WTC11 (cell line): ENCODE data around the gene ARPC1B. TPM values are rescaled to one million over a fixed set of nuclear protein-coding genes. Genes with fewer than 3 reads are reported as not detected.

Experiments used
- ATAC-seq: fragments of 200-7000 bp; cut with Tn5 transposase; 2 replicates; pipeline ENCODE4 v1.10.0; 2021; ENCODE audit warnings: mild to moderate bottlenecking, moderate library complexity
- CTCF ChIA-PET: fragments of 300-600 bp; sonication (Branson Sonifier 250); formaldehyde crosslinking; loops from one replicate; lab custom pipeline; 2021; ENCODE audit warnings: antibody characterized with exemption; lab: Charles Lee
- POLR2A ChIA-PET: fragments of 350-600 bp; sonication (Branson Sonifier 250); formaldehyde crosslinking; loops from one replicate; lab custom pipeline; 2021; ENCODE audit warnings: antibody characterized with exemption; lab: Charles Lee
- DNase-seq: peaks from one replicate; pipeline ENCODE4 v3.0.0; 2021; ENCODE audit warnings: low spot score
- H3K27ac Mint-ChIP-seq: 2 replicates; pipeline ENCODE4 v1.8.0; 2021; ENCODE audit warnings: mixed read lengths
- H3K27me3 Mint-ChIP-seq: 2 replicates; pipeline ENCODE4 v1.8.0; 2021; ENCODE audit warnings: low read depth, mild to moderate bottlenecking, moderate library complexity, mixed read lengths
- H3K36me3 Mint-ChIP-seq: 2 replicates; pipeline ENCODE4 v1.8.0; 2021; ENCODE audit warnings: mixed read lengths
- H3K4me1 Mint-ChIP-seq: 2 replicates; pipeline ENCODE4 v1.8.0; 2022; ENCODE audit warnings: mixed read lengths
- H3K4me3 Mint-ChIP-seq: 2 replicates; pipeline ENCODE4 v1.8.0; 2021; ENCODE audit warnings: mild to moderate bottlenecking, moderate library complexity, mixed read lengths
- H3K9me3 Mint-ChIP-seq: 2 replicates; pipeline ENCODE4 v1.8.0; 2021; ENCODE audit warnings: mixed read lengths
- AFF4 ChIP-seq: sonication (generic); formaldehyde crosslinking; IDR thresholded peaks from 2 replicates; pipeline ENCODE4 v1.8.1; 2023; ENCODE audit warnings: mild to moderate bottlenecking, missing genetic modification reagents, borderline replicate concordance
- ATF3 ChIP-seq: sonication (generic); formaldehyde crosslinking; conservative IDR thresholded peaks from 2 replicates; pipeline ENCODE4 v1.8.1; 2022; ENCODE audit warnings: mild to moderate bottlenecking, missing genetic modification reagents
- CREM ChIP-seq: sonication (generic); formaldehyde crosslinking; IDR thresholded peaks from 2 replicates; pipeline ENCODE4 v1.8.1; 2022; ENCODE audit warnings: mild to moderate bottlenecking, missing genetic modification reagents, moderate library complexity
- ESRRA ChIP-seq: sonication (generic); formaldehyde crosslinking; IDR thresholded peaks from 2 replicates; pipeline ENCODE4 v1.8.1; 2022; ENCODE audit warnings: mild to moderate bottlenecking, missing genetic modification reagents, borderline replicate concordance
- FOXJ3 ChIP-seq: sonication (generic); formaldehyde crosslinking; IDR thresholded peaks from 2 replicates; pipeline ENCODE4 v1.9.0; 2021; ENCODE audit warnings: missing genetic modification reagents, mild to moderate bottlenecking, borderline replicate concordance
- FOXP1 ChIP-seq: sonication (generic); formaldehyde crosslinking; IDR thresholded peaks from 2 replicates; pipeline ENCODE4 v1.8.0; 2022; ENCODE audit warnings: missing genetic modification reagents, mild to moderate bottlenecking, moderate library complexity, borderline replicate concordance
- FOXP4 ChIP-seq: sonication (generic); formaldehyde crosslinking; IDR thresholded peaks from 2 replicates; pipeline ENCODE4 v1.8.0; 2022; ENCODE audit warnings: mild to moderate bottlenecking, missing genetic modification reagents
- GRHL2 ChIP-seq: fragments of 250-450 bp; sonication (Bioruptor Pico); IDR thresholded peaks from 2 replicates; pipeline ENCODE4 v1.8.0; 2022; ENCODE audit warnings: mild to moderate bottlenecking, moderate library complexity; ENCODE audit not compliant: insufficient replicate concordance, severe bottlenecking
- IRF2 ChIP-seq: sonication (generic); formaldehyde crosslinking; IDR thresholded peaks from 2 replicates; pipeline ENCODE4 v1.8.0; 2022; ENCODE audit warnings: low read depth, missing genetic modification reagents, borderline replicate concordance
- MXD4 ChIP-seq: fragments of 250-450 bp; sonication (Bioruptor Pico); IDR thresholded peaks from 2 replicates; pipeline ENCODE4 v1.8.0; 2021; ENCODE audit warnings: mild to moderate bottlenecking, moderate library complexity, borderline replicate concordance
- NR1H2 ChIP-seq: sonication (generic); formaldehyde crosslinking; IDR thresholded peaks from 2 replicates; pipeline ENCODE4 v1.9.0; 2021; ENCODE audit warnings: mild to moderate bottlenecking, moderate library complexity, missing genetic modification reagents
- PREB ChIP-seq: sonication (generic); formaldehyde crosslinking; IDR thresholded peaks from 2 replicates; pipeline ENCODE4 v1.8.1; 2022; ENCODE audit warnings: mild to moderate bottlenecking, missing genetic modification reagents, moderate library complexity, borderline replicate concordance
- RORB ChIP-seq: fragments of 250-450 bp; sonication (Bioruptor Pico); IDR thresholded peaks from 2 replicates; pipeline ENCODE4 v1.9.0; 2021; ENCODE audit warnings: mild to moderate bottlenecking
- SMAD3 ChIP-seq: sonication (generic); formaldehyde crosslinking; IDR thresholded peaks from 2 replicates; pipeline ENCODE4 v1.8.0; 2022; ENCODE audit warnings: missing genetic modification reagents, mild to moderate bottlenecking, borderline replicate concordance
- TCF7 ChIP-seq: sonication (generic); formaldehyde crosslinking; IDR thresholded peaks from 2 replicates; pipeline ENCODE4 v1.8.0; 2022; ENCODE audit warnings: mild to moderate bottlenecking, low read depth, missing genetic modification reagents, moderate library complexity
- ZNF263 ChIP-seq: sonication (generic); formaldehyde crosslinking; IDR thresholded peaks from 2 replicates; pipeline ENCODE4 v1.8.1; 2022; ENCODE audit warnings: low read depth, mild to moderate bottlenecking, moderate library complexity, missing genetic modification reagents
- ZNF281 ChIP-seq: sonication (generic); formaldehyde crosslinking; IDR thresholded peaks from 2 replicates; pipeline ENCODE4 v1.8.0; 2023; ENCODE audit warnings: mild to moderate bottlenecking, missing genetic modification reagents
- ZNF532 ChIP-seq: fragments of 250-450 bp; sonication (Bioruptor Pico); IDR thresholded peaks from 2 replicates; pipeline ENCODE4 v1.9.0; 2021; ENCODE audit warnings: mild to moderate bottlenecking, borderline replicate concordance
- total RNA-seq: library from RNA; stranded (reverse); gene quantifications from 3 replicates; pipeline ENCODE4 v1.2.3, GENCODE V29; 2021

The ARPC1B gene
- total RNA-seq, 1 experiment from 2014 or later: 66.2 TPM

- peaks cover 71% of the 10 kb centered on the region for H3K36me3 Mint-ChIP-seq
- no peak for TF ChIP-seq ZNF532 (CRISPR knock-in tag)
- TF ChIP-seq TCF7 (CRISPR knock-in tag): no peak
- no peak for TF ChIP-seq FOXJ3 (CRISPR knock-in tag)
- no peak for TF ChIP-seq PREB (CRISPR knock-in tag)
- TF ChIP-seq ZNF281 (CRISPR knock-in tag): no peak
- TF ChIP-seq RORB (CRISPR knock-in tag): no peak
- no peak for TF ChIP-seq AFF4 (CRISPR knock-in tag)
- no peak for TF ChIP-seq NR1H2 (CRISPR knock-in tag)
- ChIA-PET POLR2A (interaction anchor here (1.0 kb wide), 1 partner anchor 11 kb away, joined by 4 read pairs; the partner anchor contains the start of genes BUD31 and PDAP1), CTCF (interaction anchor here (0.9 kb wide), 1 partner anchor 10 kb away, joined by 3 read pairs; no protein-coding TSS in a partner anchor)
- H3K4me3 Mint-ChIP-seq: no peak overlapping the region
- H3K27ac Mint-ChIP-seq: no peak overlapping the region
- peaks cover 9% of the 10 kb centered on the region for H3K4me1 Mint-ChIP-seq
- DNase-seq (no peak), ATAC-seq (no peak)
- H3K27me3 Mint-ChIP-seq: no peaks in the 10 kb centered on the region; the same call in 1 of the 2 replicates
- peaks cover 7% of the 10 kb centered on the region for H3K9me3 Mint-ChIP-seq
These were observed 44.9 kb downstream of the ARPC1B start for GRCh38 chr7:99419323-99420021.

- no peaks in the 10 kb centered on the region; the same call in 1 of the 2 replicates for H3K27me3 Mint-ChIP-seq
- H3K27ac Mint-ChIP-seq: no peak overlapping the region
- CTCF ChIA-PET: interaction anchor here (0.9 kb wide), 1 partner anchor 9 kb away, joined by 3 read pairs; no protein-coding TSS in a partner anchor
- POLR2A ChIA-PET: interaction anchor here (1.0 kb wide), 1 partner anchor 12 kb away, joined by 4 read pairs; the partner anchor contains the start of genes BUD31 and PDAP1
- DNase-seq: no peak
- H3K4me1 Mint-ChIP-seq: peaks cover 9% of the 10 kb centered on the region
- ATAC-seq: no peak
- peaks cover 70% of the 10 kb centered on the region for H3K36me3 Mint-ChIP-seq
- peaks cover 1% of the 10 kb centered on the region for H3K9me3 Mint-ChIP-seq
- no peak overlapping the region for H3K4me3 Mint-ChIP-seq
- TF ChIP-seq SMAD3 (CRISPR knock-in tag): no peak
- no peak for TF ChIP-seq ATF3 (CRISPR knock-in tag)
- TF ChIP-seq ZNF263 (CRISPR knock-in tag): no peak
- no peak for TF ChIP-seq IRF2
- no peak for TF ChIP-seq GRHL2
- no peak for TF ChIP-seq FOXP1 (CRISPR knock-in tag)
- TF ChIP-seq MXD4: no peak
- TF ChIP-seq CREM (CRISPR knock-in tag): no peak
- no peak for TF ChIP-seq FOXP4 (CRISPR knock-in tag)
- no peak for TF ChIP-seq ESRRA
These were observed 45.7 kb downstream of the ARPC1B start for GRCh38 chr7:99420213-99420612.
